ENCODE results near the gene GPR78.

DNA sequence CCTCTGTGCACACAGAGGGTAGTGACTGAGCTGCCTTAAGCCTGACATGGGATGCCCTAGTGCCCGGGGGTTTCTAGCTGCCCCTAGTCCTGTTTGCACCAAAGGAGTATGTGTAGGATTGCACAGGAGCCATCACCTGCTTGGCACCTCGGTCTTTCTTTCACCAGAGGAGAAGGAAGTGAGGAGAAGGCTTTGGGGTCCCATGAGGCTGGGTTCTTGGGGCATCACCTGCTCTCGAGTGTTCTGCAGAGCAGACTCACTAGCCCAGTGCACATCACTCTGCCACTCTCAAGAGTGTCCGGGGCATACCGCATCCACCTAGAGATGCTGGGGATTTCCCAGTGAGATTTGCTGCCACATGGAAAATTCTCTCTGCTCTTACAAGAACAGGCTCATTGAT lies 40.5 kb upstream of the GPR78 start:
- TF ChIP-seq, protein P1, sequence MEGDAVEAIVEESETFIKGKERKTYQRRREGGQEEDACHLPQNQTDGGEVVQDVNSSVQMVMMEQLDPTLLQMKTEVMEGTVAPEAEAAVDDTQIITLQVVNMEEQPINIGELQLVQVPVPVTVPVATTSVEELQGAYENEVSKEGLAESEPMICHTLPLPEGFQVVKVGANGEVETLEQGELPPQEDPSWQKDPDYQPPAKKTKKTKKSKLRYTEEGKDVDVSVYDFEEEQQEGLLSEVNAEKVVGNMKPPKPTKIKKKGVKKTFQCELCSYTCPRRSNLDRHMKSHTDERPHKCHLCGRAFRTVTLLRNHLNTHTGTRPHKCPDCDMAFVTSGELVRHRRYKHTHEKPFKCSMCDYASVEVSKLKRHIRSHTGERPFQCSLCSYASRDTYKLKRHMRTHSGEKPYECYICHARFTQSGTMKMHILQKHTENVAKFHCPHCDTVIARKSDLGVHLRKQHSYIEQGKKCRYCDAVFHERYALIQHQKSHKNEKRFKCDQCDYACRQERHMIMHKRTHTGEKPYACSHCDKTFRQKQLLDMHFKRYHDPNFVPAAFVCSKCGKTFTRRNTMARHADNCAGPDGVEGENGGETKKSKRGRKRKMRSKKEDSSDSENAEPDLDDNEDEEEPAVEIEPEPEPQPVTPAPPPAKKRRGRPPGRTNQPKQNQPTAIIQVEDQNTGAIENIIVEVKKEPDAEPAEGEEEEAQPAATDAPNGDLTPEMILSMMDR (IDR thresholded peaks at IDR 0.05; ENCODE audit: borderline replicate concordance, extremely low read depth, low read length, poor library complexity, severe bottlenecking), result no peak
- no peak for TF ChIP-seq EZH2 (IDR thresholded peaks at IDR 0.05; ENCODE audit: borderline replicate concordance, low read depth, low read length, severe bottlenecking)

Measured in DND-41 (cell line).